Testis (tissue), 3 donors: ENCODE measurements around the gene FKBP10. TPM values are rescaled to one million over a fixed set of nuclear protein-coding genes. Genes with fewer than 3 reads are reported as not detected.
"Not testable (repeated sequence)": the region's sequence is repeated elsewhere in the genome, so short reads cannot be mapped to it uniquely, and the experiment has no call there.

Experiments
- DNase-seq: peaks from one replicate; pipeline ENCODE4 v3.0.0-alpha.2; 2019
- H3K27ac ChIP-seq, 2 donors: fragments of 200-600 bp; sonication (generic); one replicate each; pipeline ENCODE4 v1.5.1; 2019
- H3K27me3 ChIP-seq: fragments of 200-600 bp; sonication (generic); one replicate; pipeline ENCODE4 v1.5.1; 2019
- H3K36me3 ChIP-seq: fragments of 200-600 bp; sonication (generic); one replicate; pipeline ENCODE4 v1.5.1; 2017; ENCODE audit warnings: low read depth; ENCODE audit errors: missing control alignments
- H3K4me1 ChIP-seq: fragments of 200-600 bp; sonication (generic); one replicate; pipeline ENCODE4 v1.5.1; 2019
- H3K4me3 ChIP-seq, 2 donors: fragments of 200-600 bp; sonication (generic); one replicate each; pipeline ENCODE4 v1.5.1; 2017 to 2019
- H3K9me3 ChIP-seq: fragments of 200-600 bp; sonication (generic); one replicate; pipeline ENCODE4 v1.5.1; 2017
- POLR2A ChIP-seq: fragments of 450-650 bp; IDR thresholded peaks from one replicate; pipeline ENCODE4 v1.6.1; 2017; ENCODE audit warnings: antibody characterized with exemption, mild to moderate bottlenecking, moderate library complexity
- WGBS, 2 donors: methylation state at CpG; one replicate each; pipeline ENCODE4 v1.1.5; 2018; 5-methylcytosine and 5-hydroxymethylcytosine counted together
- intact Hi-C: fragments of 100-400 bp; cut with DNase I; formaldehyde crosslinking; loops from one replicate; pipeline ENCODE4 v1.15.1; 2023; ENCODE audit warnings: low total_unique reads
- polyA plus RNA-seq: library from polyadenylated mRNA; stranded (reverse); fragments of 350-450 nt; fragmentation: Illumina TruSeq; extraction: RNeasy Lipid Tissue Mini Kit (QIAGEN cat#74804); gene quantifications from one replicate; pipeline ENCODE4 v1.2.3, GENCODE V29; 2014; ENCODE audit warnings: low read depth, low replicate concordance; ENCODE audit not compliant: insufficient read depth
- total RNA-seq, 2 donors: library from RNA; depleted of rRNA; stranded (reverse); fragments of >200 nt; gene quantifications; one replicate each; pipeline ENCODE4 v1.2.3, GENCODE V29; 2016
- TF ChIP-seq, protein P1 (sequence below), 3 experiments: fragments of 450-650 bp in 2 of 3; fragments of 200-600 bp in 1 of 3; sonication (generic) in 1 of 3; IDR thresholded peaks; one replicate each; pipeline ENCODE4 v1.5.1; 2016 to 2019; ENCODE audit warnings: antibody characterized with exemption in 3 of 3, mild to moderate bottlenecking in 2 of 3, moderate library complexity in 1 of 3

The FKBP10 gene
- total and polyA plus RNA-seq, 3 donors from 2014 or later = 31.4 to 37.8 (median 36.5) TPM

DNA sequence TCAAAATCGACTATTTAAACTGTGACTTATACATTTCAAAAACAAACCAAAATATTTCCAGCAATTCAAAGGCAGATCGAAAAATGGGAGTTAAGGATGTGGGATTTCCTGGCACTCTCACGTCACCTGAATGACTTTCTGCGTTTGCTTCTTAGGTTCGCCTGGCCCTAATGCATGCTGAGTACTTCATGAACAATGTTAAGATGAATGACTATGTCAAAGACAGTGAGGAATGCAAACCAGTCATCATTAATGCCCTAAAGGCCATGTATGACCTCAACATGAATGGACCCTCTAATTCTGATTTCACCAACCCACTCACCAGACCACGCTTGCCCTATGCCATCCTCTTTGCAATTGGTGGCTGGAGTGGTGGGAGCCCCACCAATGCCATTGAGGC, 32.2 kb downstream of the FKBP10 start:
- Histone ChIP-seq H3K9me3 (no peaks in the 10 kb centered on the region), H3K4me1 (no peaks in the 10 kb centered on the region), H3K27me3 (no peaks in the 10 kb centered on the region), H3K36me3 (no peaks in the 10 kb centered on the region), H3K27ac (no peak overlapping the region), H3K4me3 (no peak overlapping the region)
- intact Hi-C loops = no loop called here
- 90 to 96% methylated on average over 5 to 6 of the region's 6 CpGs for WGBS, 2 donors
- DNase-seq = no peak
- TF ChIP-seq POLR2A = no peak
- TF ChIP-seq, protein P1, sequence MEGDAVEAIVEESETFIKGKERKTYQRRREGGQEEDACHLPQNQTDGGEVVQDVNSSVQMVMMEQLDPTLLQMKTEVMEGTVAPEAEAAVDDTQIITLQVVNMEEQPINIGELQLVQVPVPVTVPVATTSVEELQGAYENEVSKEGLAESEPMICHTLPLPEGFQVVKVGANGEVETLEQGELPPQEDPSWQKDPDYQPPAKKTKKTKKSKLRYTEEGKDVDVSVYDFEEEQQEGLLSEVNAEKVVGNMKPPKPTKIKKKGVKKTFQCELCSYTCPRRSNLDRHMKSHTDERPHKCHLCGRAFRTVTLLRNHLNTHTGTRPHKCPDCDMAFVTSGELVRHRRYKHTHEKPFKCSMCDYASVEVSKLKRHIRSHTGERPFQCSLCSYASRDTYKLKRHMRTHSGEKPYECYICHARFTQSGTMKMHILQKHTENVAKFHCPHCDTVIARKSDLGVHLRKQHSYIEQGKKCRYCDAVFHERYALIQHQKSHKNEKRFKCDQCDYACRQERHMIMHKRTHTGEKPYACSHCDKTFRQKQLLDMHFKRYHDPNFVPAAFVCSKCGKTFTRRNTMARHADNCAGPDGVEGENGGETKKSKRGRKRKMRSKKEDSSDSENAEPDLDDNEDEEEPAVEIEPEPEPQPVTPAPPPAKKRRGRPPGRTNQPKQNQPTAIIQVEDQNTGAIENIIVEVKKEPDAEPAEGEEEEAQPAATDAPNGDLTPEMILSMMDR (IDR thresholded peaks at IDR 0.05) = no peak

DNA sequence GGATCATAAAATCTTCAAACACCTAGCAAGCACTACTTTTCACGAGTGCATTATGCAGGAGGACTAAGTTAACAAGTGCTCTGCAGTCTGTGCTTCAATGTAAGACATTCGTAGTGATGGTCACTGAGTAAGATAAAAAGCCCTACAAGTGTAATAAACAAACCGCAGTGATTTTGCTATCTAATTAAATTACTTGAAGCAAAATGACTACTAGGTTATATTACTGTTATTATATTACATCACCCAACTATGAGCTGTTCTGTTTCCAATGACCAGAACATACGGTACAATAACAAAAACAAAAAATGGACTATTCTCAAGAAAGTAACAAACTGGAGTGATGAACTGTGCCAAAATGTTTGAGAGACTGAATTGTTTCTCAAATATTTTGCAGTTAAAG, 36.0 kb downstream of the FKBP10 start:
- Histone ChIP-seq H3K4me3 (no peak overlapping the region), H3K27me3 (no peaks in the 10 kb centered on the region), H3K36me3 (no peaks in the 10 kb centered on the region), H3K9me3 (no peaks in the 10 kb centered on the region), H3K4me1 (no peaks in the 10 kb centered on the region), H3K27ac (no peak overlapping the region)
- no peak for TF ChIP-seq POLR2A
- TF ChIP-seq, protein P1 (IDR thresholded peaks at IDR 0.05) = no peak
- intact Hi-C loops = no loop called here
- 65 to 74% methylated on average over 4 of the region's 4 CpGs for WGBS, 2 donors
- no peak for DNase-seq

DNA sequence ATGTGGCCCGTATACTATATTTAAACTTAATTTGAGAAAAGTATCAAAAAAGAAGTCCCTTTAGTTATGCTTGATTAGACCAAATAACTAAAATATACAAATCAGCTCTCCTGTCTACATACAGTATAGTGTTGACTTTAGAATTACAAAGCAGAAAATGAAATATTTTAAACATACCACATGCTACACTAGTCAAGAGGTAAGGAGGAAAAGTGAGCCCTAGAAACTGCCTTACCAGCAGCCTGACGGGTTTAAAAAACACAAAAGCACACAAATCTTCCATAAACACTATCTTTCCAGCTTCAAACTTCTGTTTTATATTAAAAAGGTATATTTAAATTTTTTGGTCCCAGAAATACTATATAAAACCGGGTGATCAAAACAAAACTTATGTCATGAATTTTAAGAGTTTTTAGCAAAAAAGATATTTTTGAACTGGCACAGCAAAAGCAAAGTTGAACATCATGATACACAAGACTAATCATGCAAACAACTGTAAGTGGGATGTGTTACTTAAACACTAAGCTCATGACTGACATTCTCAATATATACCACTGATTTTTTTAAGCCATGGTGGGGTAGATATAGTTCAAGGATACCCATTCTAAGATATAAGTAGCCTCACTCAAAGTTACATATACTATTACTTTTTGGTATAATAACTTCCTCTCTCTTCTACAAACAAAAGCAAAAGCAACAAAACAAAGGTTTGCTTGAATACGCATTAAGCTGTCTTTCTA, 36.6 kb downstream of the FKBP10 start:
- Histone ChIP-seq H3K36me3 (no peaks in the 10 kb centered on the region), H3K9me3 (no peaks in the 10 kb centered on the region), H3K27me3 (no peaks in the 10 kb centered on the region), H3K27ac (no peak overlapping the region), H3K4me1 (no peaks in the 10 kb centered on the region), H3K4me3 (no peak overlapping the region)
- TF ChIP-seq POLR2A = no peak
- TF ChIP-seq, protein P1 (IDR thresholded peaks at IDR 0.05) = no peak
- intact Hi-C loops = no loop called here
- 73 to 77% methylated on average over 4 of the region's 4 CpGs for WGBS, 2 donors
- DNase-seq = no peak

DNA sequence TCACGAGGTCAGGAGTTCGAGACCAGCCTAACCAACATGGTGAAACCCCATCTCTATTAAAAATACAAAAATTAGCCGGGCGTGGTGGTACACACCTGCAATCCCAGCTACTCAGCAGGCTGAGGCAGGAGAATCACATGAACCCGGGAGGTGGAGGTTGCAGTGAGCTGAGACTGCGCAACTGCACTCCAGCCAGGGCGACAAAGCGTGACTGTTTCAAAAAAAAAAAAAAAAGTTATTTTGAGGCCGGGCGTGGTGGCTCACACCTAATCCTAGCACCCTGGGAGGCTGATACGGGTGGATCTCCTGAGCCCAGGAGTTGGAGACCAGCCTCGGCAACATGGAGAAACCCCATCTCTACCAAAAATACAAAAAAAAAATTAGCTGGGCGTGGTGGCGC, 38.6 kb downstream of the FKBP10 start:
- H3K27me3 ChIP-seq, H3K4me1 ChIP-seq, DNase-seq, H3K4me3 ChIP-seq, H3K9me3 ChIP-seq, H3K36me3 ChIP-seq, intact Hi-C loops, H3K27ac ChIP-seq: not testable (repeated sequence)
- 95% methylated on average over 14 of the region's 14 CpGs for WGBS, 2 donors

DNA sequence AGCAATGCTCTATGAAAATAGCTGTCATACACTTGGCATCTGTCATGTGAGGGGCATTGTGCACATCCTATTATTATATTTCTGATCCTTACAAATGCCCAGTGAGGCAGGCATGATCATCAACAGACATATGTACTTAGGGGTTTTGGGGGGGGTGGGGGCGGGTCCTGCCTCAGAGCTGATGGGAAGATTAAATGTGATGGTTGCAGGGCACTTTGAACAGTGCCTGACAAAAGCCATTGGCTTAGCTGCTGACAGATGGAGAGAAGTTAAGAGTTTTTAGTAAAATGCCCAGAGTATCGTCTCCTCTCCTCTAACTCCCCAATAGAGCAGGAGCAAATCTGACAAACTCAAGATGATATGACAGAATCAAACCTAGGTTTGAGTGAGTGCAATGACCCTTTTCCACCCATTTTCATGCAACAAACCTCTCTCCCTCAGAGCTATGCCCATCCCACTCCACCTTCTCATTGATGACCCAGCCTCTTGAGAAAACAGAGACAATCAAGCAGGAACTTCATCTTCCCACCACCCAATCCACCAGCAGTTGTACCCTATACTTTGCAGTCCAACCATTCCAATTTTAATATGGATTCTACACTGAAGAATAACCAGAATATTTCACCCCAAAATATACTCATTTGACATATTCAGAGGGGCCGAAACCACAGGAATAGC, 47.6 kb downstream of the FKBP10 start:
- peaks cover 18% of the 10 kb centered on the region for H3K4me1 ChIP-seq
- 78 to 97% methylated on average over 3 of the region's 3 CpGs for WGBS, 2 donors
- no peaks in the 10 kb centered on the region for H3K36me3 ChIP-seq
- no peaks in the 10 kb centered on the region for H3K27me3 ChIP-seq
- no peak overlapping the region for H3K4me3 ChIP-seq
- no peak for TF ChIP-seq POLR2A
- TF ChIP-seq, protein P1 (IDR thresholded peaks at IDR 0.05) = no peak
- no peak overlapping the region for H3K27ac ChIP-seq
- H3K9me3 ChIP-seq = no peaks in the 10 kb centered on the region
- intact Hi-C loops = no loop called here
- DNase-seq = no peak
